K562 (cell line): Measurements from ENCODE around the gene TIMM17A. TPM values are rescaled to one million over a fixed set of nuclear protein-coding genes. Genes with fewer than 3 reads are reported as not detected.

Experiments used
- BCOR ChIP-seq: fragments of 450-650 bp; IDR thresholded peaks from 2 replicates; pipeline ENCODE4 v1.6.1; 2016
- DNMT1 ChIP-seq: fragments of 450-650 bp; IDR thresholded peaks from 2 replicates; pipeline ENCODE4 v1.6.1; 2016; ENCODE audit warnings: antibody characterized with exemption, mild to moderate bottlenecking
- E2F3 ChIP-seq: fragments of 250-450 bp; sonication (Bioruptor Pico); IDR thresholded peaks from 2 replicates; pipeline ENCODE4 v1.4.0; 2020; ENCODE audit warnings: mild to moderate bottlenecking
- ESRRA ChIP-seq: fragments of 450-650 bp; IDR thresholded peaks from 2 replicates; pipeline ENCODE4 v1.6.1; 2014; ENCODE audit warnings: low read depth, mild to moderate bottlenecking, moderate library complexity, borderline replicate concordance
- FOXM1 ChIP-seq, 2 experiments: fragments of 450-650 bp in 1 of 2; sonication (generic) in 1 of 2; formaldehyde crosslinking in 1 of 2; IDR thresholded peaks; 2 replicates each; pipeline versions ENCODE4 v1.6.1 to v1.9.0; 2017 to 2022; ENCODE audit warnings: low read depth in 2 of 2, mild to moderate bottlenecking in 2 of 2, missing genetic modification reagents in 1 of 2, moderate library complexity in 1 of 2
- GTF2E2 ChIP-seq: fragments of 200-800 bp; sonication (Bioruptor generic); IDR thresholded peaks from 2 replicates; pipeline ENCODE4 v1.6.1; 2016; ENCODE audit warnings: missing genetic modification characterization, missing compliant biosample characterization
- HDGF ChIP-seq: fragments of 450-650 bp; IDR thresholded peaks from 2 replicates; pipeline ENCODE4 v1.6.1; 2016
- NR2F6 ChIP-seq: fragments of 450-650 bp; formaldehyde crosslinking; IDR thresholded peaks from 2 replicates; pipeline ENCODE4 v1.4.0; 2020; ENCODE audit warnings: mild to moderate bottlenecking
- RFX7 ChIP-seq: fragments of 250-450 bp; sonication (Bioruptor Pico); IDR thresholded peaks from 2 replicates; pipeline ENCODE4 v1.5.1; 2021; ENCODE audit warnings: mild to moderate bottlenecking
- SMARCC2 ChIP-seq: fragments of 450-650 bp; IDR thresholded peaks from 2 replicates; pipeline ENCODE4 v1.6.1; 2017; ENCODE audit warnings: antibody characterized with exemption, moderate library complexity, mild to moderate bottlenecking, low read depth
- STAT5A ChIP-seq: IDR thresholded peaks from 2 replicates; pipeline ENCODE4 v1.6.1; 2012; ENCODE audit warnings: low read length, inconsistent platforms, borderline replicate concordance
- TOE1 ChIP-seq, 2 experiments: fragments of 450-650 bp in 1 of 2; sonication (generic) in 1 of 2; formaldehyde crosslinking in 1 of 2; IDR thresholded peaks; 2 replicates each; pipeline versions ENCODE4 v1.7.1 to v1.8.0; 2016 to 2022; ENCODE audit warnings: borderline replicate concordance in 2 of 2, mild to moderate bottlenecking in 2 of 2, antibody characterized with exemption in 1 of 2, inconsistent platforms in 1 of 2, low read depth in 1 of 2, missing genetic modification reagents in 1 of 2, moderate library complexity in 1 of 2
- ZEB2 ChIP-seq: fragments of 450-650 bp; IDR thresholded peaks from 2 replicates; pipeline ENCODE4 v1.6.1; 2016
- ZNF143 ChIP-seq: sonication (generic); formaldehyde crosslinking; IDR thresholded peaks from 2 replicates; pipeline ENCODE4 v1.9.0; 2022; ENCODE audit warnings: mild to moderate bottlenecking, missing genetic modification reagents
- ZNF644 ChIP-seq: fragments of 200-800 bp; sonication (Bioruptor generic); IDR thresholded peaks from 2 replicates; pipeline ENCODE4 v1.6.1; 2016; ENCODE audit warnings: low read depth, missing genetic modification characterization, missing compliant biosample characterization
- ZNF717 ChIP-seq: fragments of 250-450 bp; sonication (Bioruptor Pico); IDR thresholded peaks from 2 replicates; pipeline ENCODE4 v1.5.0; 2021
- ZNF830 ChIP-seq: fragments of 250-450 bp; sonication (Bioruptor Pico); IDR thresholded peaks from 2 replicates; pipeline ENCODE4 v1.5.0; 2021; ENCODE audit warnings: mild to moderate bottlenecking
- polyA plus RNA-seq, 8 experiments: library from polyadenylated mRNA; depleted of rRNA in 4 of 8; stranded (reverse) in 5 of 8; unstranded in 3 of 8; fragments of >200 nt; fragmentation: Nextera tagmentation in 2 of 8; fragmentation: Illumina TruSeq in 1 of 8; extraction: Ambion mirVana in 2 of 8; extraction: Trizol in 1 of 8; gene quantifications; 2 replicates each; pipeline versions ENCODE4 v1.2.1 to v1.2.3, GENCODE V29; 2011 to 2014; ENCODE audit warnings: inconsistent platforms in 1 of 8, missing spikeins in 1 of 8
- total RNA-seq, 7 experiments: library from RNA; depleted of rRNA in 6 of 7; stranded (reverse); fragments of >200 nt in 6 of 7; fragmentation: Illumina TruSeq in 2 of 7; extraction: Trizol in 2 of 7; gene quantifications; 2 replicates each; pipeline versions ENCODE4 v1.2.1 to v1.2.3, GENCODE V29; 2011 to 2021; ENCODE audit warnings: low replicate concordance in 1 of 7
- TF ChIP-seq, protein P1 (sequence below): fragments of 250-450 bp; sonication (Bioruptor Pico); IDR thresholded peaks from 2 replicates; pipeline ENCODE4 v1.4.0; 2020; ENCODE audit warnings: mild to moderate bottlenecking, moderate library complexity
- TF ChIP-seq, protein P2 (sequence below): fragments of 450-650 bp; formaldehyde crosslinking; IDR thresholded peaks from 2 replicates; pipeline ENCODE4 v1.4.0; 2020; ENCODE audit warnings: mild to moderate bottlenecking, moderate library complexity
- TF ChIP-seq, protein P3 (sequence below): sonication (generic); formaldehyde crosslinking; IDR thresholded peaks from 2 replicates; pipeline ENCODE4 v1.8.0; 2023; ENCODE audit warnings: mild to moderate bottlenecking, missing genetic modification reagents
- TF ChIP-seq, protein P4 (sequence below), 2 experiments: fragments of 450-650 bp in 1 of 2; sonication (generic) in 1 of 2; formaldehyde crosslinking; conservative IDR thresholded peaks; 2 replicates each; pipeline versions ENCODE4 v1.4.0 to v1.8.1; 2020 to 2022; ENCODE audit warnings: mild to moderate bottlenecking in 1 of 2, missing genetic modification reagents in 1 of 2

The TIMM17A gene
- total and polyA plus RNA-seq, 9 of the 15 experiments (the other 6 are each of a cell fraction or from before 2014, with no cell fraction given): 116 to 744 (median 180) TPM

DNA sequence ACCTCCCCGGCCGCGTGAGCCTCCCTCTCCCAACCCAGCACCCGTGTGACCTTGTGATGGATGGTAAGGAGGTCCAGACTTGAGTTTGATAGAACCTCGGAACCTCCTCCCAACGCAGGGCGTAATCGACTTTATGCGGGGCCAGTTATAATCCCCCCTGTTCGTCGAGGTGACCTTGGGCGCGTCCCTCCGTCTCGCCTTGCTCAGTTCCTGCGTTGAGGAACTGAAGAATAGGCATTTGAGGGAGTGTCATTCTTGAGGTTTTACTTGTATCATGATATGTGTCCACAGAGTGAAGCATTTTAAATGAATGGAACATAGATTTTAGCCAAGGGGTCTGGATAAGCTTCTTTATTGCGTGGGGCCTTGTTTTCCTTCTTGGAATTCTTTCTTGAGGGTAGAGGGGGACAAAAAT is 433 bp downstream of the TIMM17A start (continued):
- TF ChIP-seq ZNF143: 0 out of 2 replicates have a peak, but pooled peaks have one; percentile 59
- TF ChIP-seq, protein P1, sequence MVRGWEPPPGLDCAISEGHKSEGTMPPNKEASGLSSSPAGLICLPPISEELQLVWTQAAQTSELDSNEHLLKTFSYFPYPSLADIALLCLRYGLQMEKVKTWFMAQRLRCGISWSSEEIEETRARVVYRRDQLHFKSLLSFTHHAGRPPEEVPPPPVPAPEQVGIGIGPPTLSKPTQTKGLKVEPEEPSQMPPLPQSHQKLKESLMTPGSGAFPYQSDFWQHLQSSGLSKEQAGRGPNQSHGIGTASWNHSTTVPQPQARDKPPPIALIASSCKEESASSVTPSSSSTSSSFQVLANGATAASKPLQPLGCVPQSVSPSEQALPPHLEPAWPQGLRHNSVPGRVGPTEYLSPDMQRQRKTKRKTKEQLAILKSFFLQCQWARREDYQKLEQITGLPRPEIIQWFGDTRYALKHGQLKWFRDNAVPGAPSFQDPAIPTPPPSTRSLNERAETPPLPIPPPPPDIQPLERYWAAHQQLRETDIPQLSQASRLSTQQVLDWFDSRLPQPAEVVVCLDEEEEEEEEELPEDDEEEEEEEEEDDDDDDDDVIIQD (CRISPR knock-in tag): no peak
- TF ChIP-seq STAT5A: peak; percentile 21; the same call in 1 of the 2 replicates
- TF ChIP-seq, protein P2, sequence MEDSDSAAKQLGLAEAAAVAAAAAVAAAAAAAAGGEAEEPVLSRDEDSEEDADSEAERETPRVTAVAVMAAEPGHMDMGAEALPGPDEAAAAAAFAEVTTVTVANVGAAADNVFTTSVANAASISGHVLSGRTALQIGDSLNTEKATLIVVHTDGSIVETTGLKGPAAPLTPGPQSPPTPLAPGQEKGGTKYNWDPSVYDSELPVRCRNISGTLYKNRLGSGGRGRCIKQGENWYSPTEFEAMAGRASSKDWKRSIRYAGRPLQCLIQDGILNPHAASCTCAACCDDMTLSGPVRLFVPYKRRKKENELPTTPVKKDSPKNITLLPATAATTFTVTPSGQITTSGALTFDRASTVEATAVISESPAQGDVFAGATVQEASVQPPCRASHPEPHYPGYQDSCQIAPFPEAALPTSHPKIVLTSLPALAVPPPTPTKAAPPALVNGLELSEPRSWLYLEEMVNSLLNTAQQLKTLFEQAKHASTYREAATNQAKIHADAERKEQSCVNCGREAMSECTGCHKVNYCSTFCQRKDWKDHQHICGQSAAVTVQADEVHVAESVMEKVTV (CRISPR knock-in tag): 0 out of 2 replicates have a peak, but pooled peaks have one; percentile 10
- peak; percentile 26; the same call in 1 of the 2 replicates for TF ChIP-seq BCOR
- 0 out of 2 replicates have a peak, but pooled peaks have one; percentile 66 for TF ChIP-seq RFX7
- TF ChIP-seq E2F3 (CRISPR knock-in tag): 0 out of 2 replicates have a peak, but pooled peaks have one; percentile 7
- TF ChIP-seq SMARCC2: 0 out of 2 replicates have a peak, but pooled peaks have one; percentile 19
- TF ChIP-seq, protein P3, sequence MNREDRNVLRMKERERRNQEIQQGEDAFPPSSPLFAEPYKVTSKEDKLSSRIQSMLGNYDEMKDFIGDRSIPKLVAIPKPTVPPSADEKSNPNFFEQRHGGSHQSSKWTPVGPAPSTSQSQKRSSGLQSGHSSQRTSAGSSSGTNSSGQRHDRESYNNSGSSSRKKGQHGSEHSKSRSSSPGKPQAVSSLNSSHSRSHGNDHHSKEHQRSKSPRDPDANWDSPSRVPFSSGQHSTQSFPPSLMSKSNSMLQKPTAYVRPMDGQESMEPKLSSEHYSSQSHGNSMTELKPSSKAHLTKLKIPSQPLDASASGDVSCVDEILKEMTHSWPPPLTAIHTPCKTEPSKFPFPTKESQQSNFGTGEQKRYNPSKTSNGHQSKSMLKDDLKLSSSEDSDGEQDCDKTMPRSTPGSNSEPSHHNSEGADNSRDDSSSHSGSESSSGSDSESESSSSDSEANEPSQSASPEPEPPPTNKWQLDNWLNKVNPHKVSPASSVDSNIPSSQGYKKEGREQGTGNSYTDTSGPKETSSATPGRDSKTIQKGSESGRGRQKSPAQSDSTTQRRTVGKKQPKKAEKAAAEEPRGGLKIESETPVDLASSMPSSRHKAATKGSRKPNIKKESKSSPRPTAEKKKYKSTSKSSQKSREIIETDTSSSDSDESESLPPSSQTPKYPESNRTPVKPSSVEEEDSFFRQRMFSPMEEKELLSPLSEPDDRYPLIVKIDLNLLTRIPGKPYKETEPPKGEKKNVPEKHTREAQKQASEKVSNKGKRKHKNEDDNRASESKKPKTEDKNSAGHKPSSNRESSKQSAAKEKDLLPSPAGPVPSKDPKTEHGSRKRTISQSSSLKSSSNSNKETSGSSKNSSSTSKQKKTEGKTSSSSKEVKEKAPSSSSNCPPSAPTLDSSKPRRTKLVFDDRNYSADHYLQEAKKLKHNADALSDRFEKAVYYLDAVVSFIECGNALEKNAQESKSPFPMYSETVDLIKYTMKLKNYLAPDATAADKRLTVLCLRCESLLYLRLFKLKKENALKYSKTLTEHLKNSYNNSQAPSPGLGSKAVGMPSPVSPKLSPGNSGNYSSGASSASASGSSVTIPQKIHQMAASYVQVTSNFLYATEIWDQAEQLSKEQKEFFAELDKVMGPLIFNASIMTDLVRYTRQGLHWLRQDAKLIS (CRISPR knock-in tag): peak; percentile 70; the same call in 1 of the 2 replicates
- peak; percentile 79 for TF ChIP-seq ESRRA
- TF ChIP-seq TOE1 (IDR thresholded peaks at IDR 0.05; ENCODE audit: borderline replicate concordance): peak; percentile 10; the same call in 1 of the 2 replicates
- TF ChIP-seq TOE1 (CRISPR knock-in tag; IDR thresholded peaks at IDR 0.05; ENCODE audit: borderline replicate concordance, low read depth): no peak
- TF ChIP-seq DNMT1: peak; percentile 95; the same call in 1 of the 2 replicates
- no peak for TF ChIP-seq ZNF644
- no peak for TF ChIP-seq ZEB2
- TF ChIP-seq HDGF: 0 out of 2 replicates have a peak, but pooled peaks have one; percentile 21
- no peak for TF ChIP-seq FOXM1 (IDR thresholded peaks at IDR 0.05; ENCODE audit: low read depth)
- peak; percentile 36; the same call in 1 of the 2 replicates for TF ChIP-seq FOXM1 (CRISPR knock-in tag; IDR thresholded peaks at IDR 0.05; ENCODE audit: low read depth)
- 0 out of 2 replicates have a peak, but pooled peaks have one; percentile 2 for TF ChIP-seq ZNF830 (CRISPR knock-in tag)
- TF ChIP-seq, protein P4, sequence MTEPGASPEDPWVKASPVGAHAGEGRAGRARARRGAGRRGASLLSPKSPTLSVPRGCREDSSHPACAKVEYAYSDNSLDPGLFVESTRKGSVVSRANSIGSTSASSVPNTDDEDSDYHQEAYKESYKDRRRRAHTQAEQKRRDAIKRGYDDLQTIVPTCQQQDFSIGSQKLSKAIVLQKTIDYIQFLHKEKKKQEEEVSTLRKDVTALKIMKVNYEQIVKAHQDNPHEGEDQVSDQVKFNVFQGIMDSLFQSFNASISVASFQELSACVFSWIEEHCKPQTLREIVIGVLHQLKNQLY (CRISPR knock-in tag; conservative IDR thresholded peaks at IDR 0.05): 0 out of 4 replicates have a peak, but pooled peaks of 1 of the 2 experiments have one; percentile 37
- no peak for TF ChIP-seq GTF2E2 (tag)
- TF ChIP-seq NR2F6 (CRISPR knock-in tag): no peak
- 0 out of 2 replicates have a peak, but pooled peaks have one; percentile 17 for TF ChIP-seq ZNF717
